HUES48 (cell line): ENCODE results near the gene ADAT1.

Experiments
- H3K27ac ChIP-seq: one replicate; pipeline ENCODE4 v1.7.0; 2013; ENCODE audit warnings: low read depth, low read length, inconsistent platforms
- H3K27me3 ChIP-seq: 2 replicates; pipeline ENCODE4 v1.6.1; 2013; ENCODE audit warnings: mild to moderate bottlenecking, low read length; ENCODE audit not compliant: control insufficient read depth, insufficient read depth
- H3K36me3 ChIP-seq: 2 replicates; pipeline ENCODE4 v1.6.1; 2013; ENCODE audit warnings: low read length; ENCODE audit not compliant: control insufficient read depth, insufficient read depth
- H3K4me1 ChIP-seq: 2 replicates; pipeline ENCODE4 v1.6.1; 2013; ENCODE audit warnings: mild to moderate bottlenecking, low read length; ENCODE audit not compliant: control insufficient read depth, insufficient read depth
- H3K4me3 ChIP-seq: 2 replicates; pipeline ENCODE4 v1.5.1; 2013; ENCODE audit warnings: mild to moderate bottlenecking, low read depth, low read length
- H3K9ac ChIP-seq: 2 replicates; pipeline ENCODE4 v1.6.1; 2013; ENCODE audit warnings: mild to moderate bottlenecking, low read depth, low read length, moderate library complexity
- H3K9me3 ChIP-seq: 2 replicates; pipeline ENCODE4 v1.6.1; 2013; ENCODE audit warnings: low read length; ENCODE audit not compliant: control insufficient read depth, insufficient read depth

Gene ADAT1

DNA sequence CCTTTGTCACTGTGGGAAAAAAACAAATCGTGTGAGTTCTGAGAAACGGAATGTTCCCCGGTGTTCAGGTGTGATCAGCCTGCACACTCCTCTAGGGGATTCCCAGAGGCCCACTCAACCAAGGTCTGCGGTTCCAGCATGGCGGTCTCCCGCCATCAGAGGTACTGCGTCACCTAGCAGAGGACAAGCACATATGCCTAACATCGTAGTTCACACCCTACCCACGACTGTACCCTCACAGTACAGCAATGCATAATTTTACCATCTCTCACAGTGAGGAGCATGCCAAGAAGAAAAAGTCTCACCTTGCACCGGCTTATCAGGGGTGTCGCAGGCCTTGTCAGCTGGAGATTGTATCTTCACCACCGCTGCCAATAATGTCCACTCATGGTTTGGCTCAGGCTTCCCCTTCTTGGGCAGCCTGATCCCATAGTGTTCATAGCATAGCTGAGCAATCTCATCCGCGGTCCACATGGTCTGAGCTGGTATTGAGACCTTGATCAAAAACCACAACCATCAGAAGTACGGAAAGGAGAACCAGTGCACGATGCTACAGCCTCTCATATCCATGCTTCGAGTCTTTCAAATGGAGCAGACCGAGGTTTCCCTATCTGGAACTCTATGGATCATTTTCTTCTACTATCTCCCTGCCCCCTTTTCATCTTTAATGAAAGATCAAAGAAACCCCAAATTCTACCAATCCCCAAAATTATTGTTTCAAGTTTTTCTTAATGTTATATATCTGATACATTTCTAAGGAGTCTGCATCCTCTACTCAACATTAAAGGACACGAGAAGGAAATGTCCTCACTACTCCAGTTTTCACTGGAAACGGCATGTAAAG is 2.5 kb downstream of the ADAT1 start:
- Histone ChIP-seq H3K4me3 (no peak overlapping the region), H3K4me1 (peaks cover 3% of the 10 kb centered on the region; the same call in 1 of the 2 replicates), H3K36me3 (peaks cover 52% of the 10 kb centered on the region), H3K27me3 (no peaks in the 10 kb centered on the region), H3K9me3 (no peaks in the 10 kb centered on the region), H3K9ac (no peak overlapping the region), H3K27ac (no peak overlapping the region)

GRCh38 chr16:75618780-75619179 is 4.3 kb downstream of the ADAT1 start:
- Histone ChIP-seq H3K9me3 (no peaks in the 10 kb centered on the region), H3K27ac (no peak overlapping the region), H3K36me3 (peaks cover 66% of the 10 kb centered on the region), H3K9ac (no peak overlapping the region), H3K4me1 (peaks cover 3% of the 10 kb centered on the region; the same call in 1 of the 2 replicates), H3K4me3 (no peak overlapping the region), H3K27me3 (no peaks in the 10 kb centered on the region)

GRCh38 chr16:75617121-75617520 is 6.0 kb downstream of the ADAT1 start:
- peaks cover 1% of the 10 kb centered on the region; the same call in 1 of the 2 replicates for H3K4me1 ChIP-seq
- H3K4me3 ChIP-seq: no peak overlapping the region
- no peak overlapping the region for H3K27ac ChIP-seq
- H3K9me3 ChIP-seq: no peaks in the 10 kb centered on the region
- H3K9ac ChIP-seq: no peak overlapping the region
- peaks cover 82% of the 10 kb centered on the region for H3K36me3 ChIP-seq
- H3K27me3 ChIP-seq: no peaks in the 10 kb centered on the region

DNA sequence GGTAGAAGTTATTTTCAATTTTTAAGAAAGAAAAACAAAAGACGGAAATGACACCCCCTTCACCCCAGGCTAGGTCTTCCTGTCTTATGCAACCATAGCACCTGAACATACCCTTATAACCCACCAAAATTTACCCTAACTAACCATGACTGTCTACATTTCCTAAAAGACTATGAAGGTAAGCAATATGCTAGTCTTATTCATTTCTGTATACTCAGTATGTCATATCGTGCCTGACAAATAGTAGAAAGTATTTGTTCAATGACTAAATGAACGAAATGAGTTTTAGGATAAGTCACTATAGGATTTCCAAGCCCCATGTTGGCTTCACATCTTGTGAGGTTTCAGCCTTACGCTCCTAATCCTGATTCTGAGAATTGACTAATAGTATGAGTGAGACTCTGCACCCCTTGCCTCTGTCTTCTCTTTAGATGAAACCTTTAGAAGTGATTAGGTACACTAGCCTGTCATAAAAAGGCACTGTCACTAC is 6.5 kb downstream of the ADAT1 start:
- no peak overlapping the region for H3K9ac ChIP-seq
- peaks cover 85% of the 10 kb centered on the region for H3K36me3 ChIP-seq
- H3K27me3 ChIP-seq: no peaks in the 10 kb centered on the region
- H3K9me3 ChIP-seq: no peaks in the 10 kb centered on the region
- no peak overlapping the region for H3K27ac ChIP-seq
- H3K4me3 ChIP-seq: no peak overlapping the region
- no peaks in the 10 kb centered on the region for H3K4me1 ChIP-seq

DNA sequence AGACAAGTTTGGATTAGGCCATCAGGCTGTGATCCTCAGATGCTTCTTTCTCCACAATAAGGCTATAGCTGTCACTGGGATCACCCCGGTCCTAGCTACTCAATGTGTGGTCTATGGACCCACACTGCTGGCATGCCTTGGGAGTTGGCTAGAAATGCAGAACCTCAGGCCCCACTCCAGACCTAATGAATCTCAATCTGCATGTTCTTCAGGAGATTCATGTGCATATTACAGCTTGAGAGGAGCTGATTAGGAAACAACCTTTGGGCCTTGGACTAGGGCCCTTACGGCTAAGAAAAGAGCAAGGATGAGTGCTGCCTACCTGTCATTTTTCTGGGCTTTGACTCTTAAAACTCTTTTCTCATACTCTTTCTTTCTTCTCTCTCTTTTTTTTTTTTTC is 7.5 kb downstream of the ADAT1 start:
- Histone ChIP-seq H3K36me3 (peaks cover 92% of the 10 kb centered on the region), H3K27me3 (no peaks in the 10 kb centered on the region), H3K27ac (no peak overlapping the region), H3K9ac (no peak overlapping the region), H3K4me3 (no peak overlapping the region), H3K9me3 (no peaks in the 10 kb centered on the region), H3K4me1 (no peaks in the 10 kb centered on the region)

- Histone ChIP-seq H3K36me3 (peaks cover 91% of the 10 kb centered on the region), H3K9me3 (no peaks in the 10 kb centered on the region), H3K27ac (no peak overlapping the region), H3K4me3 (no peak overlapping the region), H3K4me1 (no peaks in the 10 kb centered on the region), H3K9ac (no peak overlapping the region), H3K27me3 (no peaks in the 10 kb centered on the region)
These were observed 8.8 kb downstream of the ADAT1 start for GRCh38 chr16:75614066-75614897.

GRCh38 chr16:75606507-75606906 is 16.6 kb downstream of the ADAT1 start:
- H3K27ac ChIP-seq: no peak overlapping the region
- H3K4me3 ChIP-seq: no peak overlapping the region

DNA sequence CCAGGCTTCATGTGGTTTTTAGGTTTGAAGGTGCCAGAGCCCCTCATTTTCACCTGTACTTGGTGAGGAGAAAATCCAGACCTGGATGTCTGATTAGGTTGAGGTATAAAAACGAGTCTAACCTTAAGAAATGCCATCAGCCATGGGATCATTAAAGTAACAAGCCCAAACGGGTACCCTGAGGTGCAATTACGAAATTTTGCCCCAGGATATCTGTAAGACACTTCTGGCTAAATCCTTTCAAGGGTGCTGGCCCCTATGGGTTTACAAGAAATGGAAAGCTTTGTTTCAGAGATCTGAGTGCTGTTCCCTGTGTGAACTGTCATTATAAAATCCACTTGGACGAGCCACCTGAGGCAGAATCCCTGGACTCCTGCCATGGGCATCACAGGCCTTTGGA is 19.8 kb downstream of the ADAT1 start:
- H3K9ac ChIP-seq: no peak overlapping the region
- no peak overlapping the region for H3K27ac ChIP-seq
- H3K4me1 ChIP-seq: no peaks in the 10 kb centered on the region
- peaks cover 79% of the 10 kb centered on the region for H3K36me3 ChIP-seq
- H3K4me3 ChIP-seq: no peak overlapping the region
- H3K9me3 ChIP-seq: peaks cover 6% of the 10 kb centered on the region
- no peaks in the 10 kb centered on the region for H3K27me3 ChIP-seq

More at GRCh38 chr16:75606507-75606906, 16.6 kb downstream of the ADAT1 start:
- Histone ChIP-seq H3K9ac (no peak overlapping the region), H3K4me1 (no peaks in the 10 kb centered on the region), H3K9me3 (peaks cover 6% of the 10 kb centered on the region), H3K27me3 (no peaks in the 10 kb centered on the region), H3K36me3 (peaks cover 91% of the 10 kb centered on the region)

- H3K9me3 ChIP-seq: peaks cover 6% of the 10 kb centered on the region
- no peaks in the 10 kb centered on the region for H3K27me3 ChIP-seq
- H3K9ac ChIP-seq: no peak overlapping the region
- peaks cover 62% of the 10 kb centered on the region for H3K36me3 ChIP-seq
- peaks cover 4% of the 10 kb centered on the region for H3K4me1 ChIP-seq
- no peak overlapping the region for H3K27ac ChIP-seq
- no peak overlapping the region for H3K4me3 ChIP-seq
These were observed 23.4 kb downstream of the ADAT1 start for GRCh38 chr16:75599452-75600277.
